SU-DHL-6 (cell line): ENCODE measurements around the gene FKBP11.

ENCODE experiments used
- H2AFZ ChIP-seq: fragments of 200-600 bp; sonication (generic); 2 replicates; pipeline ENCODE4 v1.6.1; 2014; ENCODE audit warnings: low read depth, mild to moderate bottlenecking, moderate library complexity, mixed read lengths, antibody characterized with exemption, low read length; ENCODE audit not compliant: severe bottlenecking
- H3F3A ChIP-seq: fragments of 200-600 bp; shearing (Covaris generic); 2 replicates; pipeline ENCODE4 v1.6.0; 2016; ENCODE audit warnings: antibody characterized with exemption, mild to moderate bottlenecking; ENCODE audit not compliant: insufficient read depth
- H3K27ac ChIP-seq: fragments of 200-600 bp; sonication (generic); 2 replicates; pipeline ENCODE4 v1.5.1; 2016; ENCODE audit warnings: low read depth, mild to moderate bottlenecking, low read length, moderate library complexity, mixed read lengths
- H3K27me3 ChIP-seq: fragments of 200-600 bp; sonication (generic), shearing (Covaris generic); 2 replicates; pipeline ENCODE4 v1.6.0; 2014; ENCODE audit warnings: mild to moderate bottlenecking, low read length
- H3K36me3 ChIP-seq: fragments of 200-600 bp; sonication (generic); 2 replicates; pipeline ENCODE4 v1.6.1; 2014; ENCODE audit warnings: mild to moderate bottlenecking, low read length, mixed read lengths
- H3K4me2 ChIP-seq: fragments of 300-600, 200-600 bp; shearing (Covaris generic), sonication (generic); 2 replicates; pipeline ENCODE4 v1.6.0; 2014; ENCODE audit warnings: low read length, low read depth, mild to moderate bottlenecking; ENCODE audit not compliant: poor library complexity, severe bottlenecking
- H3K4me3 ChIP-seq: fragments of 200-600 bp; sonication (generic); 2 replicates; pipeline ENCODE4 v1.5.1; 2014; ENCODE audit warnings: antibody characterized with exemption, low read length, mild to moderate bottlenecking, mixed read lengths; ENCODE audit not compliant: insufficient read depth, poor library complexity, severe bottlenecking
- H3K79me2 ChIP-seq: fragments of 200-600 bp; sonication (generic); 2 replicates; pipeline ENCODE4 v1.6.1; 2014; ENCODE audit warnings: mild to moderate bottlenecking, low read length, moderate library complexity; ENCODE audit not compliant: insufficient read depth
- H3K9ac ChIP-seq: fragments of 200-600 bp; sonication (generic); 2 replicates; pipeline ENCODE4 v1.7.0; 2014; ENCODE audit warnings: mild to moderate bottlenecking, low read length
- H3K9me2 ChIP-seq: fragments of 200-600 bp; sonication (generic); replicated peaks from 2 replicates; pipeline ENCODE4 v1.6.1; 2014; ENCODE audit warnings: low read length; ENCODE audit not compliant: insufficient read depth
- H3K9me3 ChIP-seq: fragments of 200-600 bp; sonication (generic); 2 replicates; pipeline ENCODE4 v1.6.1; 2014; ENCODE audit warnings: low read length, mixed read lengths; ENCODE audit not compliant: insufficient read depth
- H4K20me1 ChIP-seq: fragments of 200-600 bp; sonication (generic); 2 replicates; pipeline ENCODE4 v1.6.1; 2014; ENCODE audit warnings: low read depth, mild to moderate bottlenecking, antibody characterized with exemption, low read length, moderate library complexity, mixed read lengths
- EZH2phosphoT487 ChIP-seq: fragments of 200-600 bp; sonication (generic), shearing (Covaris generic); conservative IDR thresholded peaks from 2 replicates; pipeline ENCODE4 v1.6.1; 2018; ENCODE audit warnings: mild to moderate bottlenecking, antibody characterized with exemption, low read length, moderate library complexity, mixed read lengths
- TF ChIP-seq, protein P1 (sequence below): fragments of 200-600 bp; sonication (generic); IDR thresholded peaks from one replicate; pipeline ENCODE4 v1.5.1; 2017; ENCODE audit warnings: antibody characterized with exemption, mild to moderate bottlenecking, low read length, moderate library complexity; ENCODE audit not compliant: insufficient read depth, poor library complexity, severe bottlenecking

FKBP11 gene

DNA sequence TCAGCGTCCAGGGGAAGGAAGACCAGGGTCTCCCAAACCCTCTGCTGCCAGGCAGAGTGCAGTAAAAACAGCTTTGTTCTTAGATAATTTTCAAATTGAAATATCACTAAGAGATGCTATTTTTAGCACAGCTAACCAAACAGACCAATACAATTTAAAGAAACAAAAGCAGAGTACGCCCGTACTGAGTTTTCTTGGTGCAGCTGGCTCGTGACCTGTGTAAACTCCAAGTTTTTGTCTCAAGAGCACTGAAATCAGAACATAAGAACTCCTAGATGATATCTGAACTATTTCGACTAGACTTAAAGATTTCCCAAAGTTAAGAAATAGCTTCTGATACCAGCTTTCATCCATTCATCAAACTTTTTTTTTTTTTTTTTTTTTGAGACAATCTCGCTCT, 21.7 kb upstream of the FKBP11 start:
- Histone ChIP-seq H3K9ac (no peak overlapping the region), H3K36me3 (no peaks in the 10 kb centered on the region), H3K4me3 (no peak overlapping the region), H3K27me3 (no peaks in the 10 kb centered on the region), H4K20me1 (no peaks in the 10 kb centered on the region), H3K9me2 (no peaks in the 10 kb centered on the region), H3F3A (no peaks in the 10 kb centered on the region), H3K9me3 (no peaks in the 10 kb centered on the region), H3K4me2 (no peak overlapping the region), H3K79me2 (peaks cover 41% of the 10 kb centered on the region), H2AFZ (no peak overlapping the region), H3K27ac (no peak overlapping the region)
- TF ChIP-seq EZH2phosphoT487, result no peak
- TF ChIP-seq, protein P1, sequence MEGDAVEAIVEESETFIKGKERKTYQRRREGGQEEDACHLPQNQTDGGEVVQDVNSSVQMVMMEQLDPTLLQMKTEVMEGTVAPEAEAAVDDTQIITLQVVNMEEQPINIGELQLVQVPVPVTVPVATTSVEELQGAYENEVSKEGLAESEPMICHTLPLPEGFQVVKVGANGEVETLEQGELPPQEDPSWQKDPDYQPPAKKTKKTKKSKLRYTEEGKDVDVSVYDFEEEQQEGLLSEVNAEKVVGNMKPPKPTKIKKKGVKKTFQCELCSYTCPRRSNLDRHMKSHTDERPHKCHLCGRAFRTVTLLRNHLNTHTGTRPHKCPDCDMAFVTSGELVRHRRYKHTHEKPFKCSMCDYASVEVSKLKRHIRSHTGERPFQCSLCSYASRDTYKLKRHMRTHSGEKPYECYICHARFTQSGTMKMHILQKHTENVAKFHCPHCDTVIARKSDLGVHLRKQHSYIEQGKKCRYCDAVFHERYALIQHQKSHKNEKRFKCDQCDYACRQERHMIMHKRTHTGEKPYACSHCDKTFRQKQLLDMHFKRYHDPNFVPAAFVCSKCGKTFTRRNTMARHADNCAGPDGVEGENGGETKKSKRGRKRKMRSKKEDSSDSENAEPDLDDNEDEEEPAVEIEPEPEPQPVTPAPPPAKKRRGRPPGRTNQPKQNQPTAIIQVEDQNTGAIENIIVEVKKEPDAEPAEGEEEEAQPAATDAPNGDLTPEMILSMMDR, result no peak

DNA sequence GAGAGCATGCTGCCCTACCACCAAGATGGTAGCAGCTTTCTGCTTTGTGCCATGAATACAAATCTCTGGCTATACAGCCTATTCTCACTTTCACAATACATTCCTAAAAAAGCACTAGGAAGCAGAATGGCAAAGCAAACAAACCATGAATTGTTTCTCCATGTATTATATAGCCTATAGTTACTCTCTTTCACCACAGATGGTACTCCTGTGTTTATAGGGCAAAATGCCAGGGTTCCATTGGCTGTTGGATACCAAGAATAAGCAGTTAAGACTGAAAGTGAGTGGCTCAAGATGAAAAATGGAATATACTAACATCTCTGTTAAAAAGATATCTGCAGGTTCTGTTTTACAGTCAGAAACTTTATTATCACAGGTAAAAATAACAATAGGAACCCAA, 20.9 kb upstream of the FKBP11 start:
- no peaks in the 10 kb centered on the region for H3K27me3 ChIP-seq
- no peak overlapping the region for H3K4me3 ChIP-seq
- H3K79me2 ChIP-seq, result peaks cover 41% of the 10 kb centered on the region
- no peaks in the 10 kb centered on the region for H3F3A ChIP-seq
- no peak overlapping the region for H3K9ac ChIP-seq
- H3K4me2 ChIP-seq, result no peak overlapping the region
- H3K9me3 ChIP-seq, result no peaks in the 10 kb centered on the region
- no peak overlapping the region for H3K27ac ChIP-seq
- no peaks in the 10 kb centered on the region for H3K36me3 ChIP-seq
- no peaks in the 10 kb centered on the region for H3K9me2 ChIP-seq
- no peak overlapping the region for H2AFZ ChIP-seq
- no peaks in the 10 kb centered on the region for H4K20me1 ChIP-seq
- TF ChIP-seq, protein P1, result no peak
- TF ChIP-seq EZH2phosphoT487, result no peak

DNA sequence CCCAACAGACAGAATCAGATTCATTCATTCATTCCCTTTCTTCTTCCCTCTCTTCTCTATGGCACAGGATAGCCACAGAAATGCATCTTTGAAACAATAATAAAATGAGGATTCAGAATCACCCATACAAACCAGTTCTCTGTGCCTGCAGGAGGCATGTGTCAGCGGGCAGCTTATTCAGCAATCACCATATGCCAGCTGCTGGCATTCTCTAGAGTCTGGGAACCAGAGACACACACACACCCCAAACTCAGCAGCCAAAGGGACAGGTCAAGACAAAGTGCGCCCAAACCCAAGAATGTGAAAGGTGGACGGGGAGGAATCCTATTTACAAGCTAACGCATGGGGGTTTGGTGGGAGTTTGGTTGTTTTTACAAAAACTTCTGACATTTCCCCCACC, 17.9 kb upstream of the FKBP11 start:
- Histone ChIP-seq H3F3A (no peaks in the 10 kb centered on the region), H3K4me2 (no peak overlapping the region), H3K27me3 (no peaks in the 10 kb centered on the region), H3K4me3 (no peak overlapping the region), H4K20me1 (no peaks in the 10 kb centered on the region), H2AFZ (no peak overlapping the region), H3K36me3 (no peaks in the 10 kb centered on the region), H3K79me2 (peaks cover 28% of the 10 kb centered on the region), H3K27ac (no peak overlapping the region), H3K9ac (no peak overlapping the region), H3K9me2 (no peaks in the 10 kb centered on the region), H3K9me3 (no peaks in the 10 kb centered on the region)
- TF ChIP-seq, protein P1, result no peak
- no peak for TF ChIP-seq EZH2phosphoT487

DNA sequence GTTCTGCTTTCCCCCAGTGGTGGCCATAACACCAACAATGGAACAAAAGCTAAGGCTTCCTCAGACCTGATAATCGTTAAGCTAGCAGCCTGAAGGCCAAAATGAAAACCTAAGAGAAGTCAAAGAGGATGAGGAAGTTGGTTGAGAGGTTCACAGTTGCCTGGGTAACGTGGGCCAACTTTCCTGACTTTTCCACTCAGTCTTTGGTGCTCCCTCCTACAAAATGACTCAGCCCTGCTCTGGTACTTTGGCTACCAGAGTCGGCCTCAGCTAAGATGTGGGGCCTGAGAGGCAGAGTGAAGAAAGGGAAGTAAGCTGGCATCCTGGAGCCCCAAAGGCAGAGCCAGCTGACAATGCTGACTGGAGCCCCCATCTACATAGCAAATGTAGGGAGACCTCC, 14.9 kb upstream of the FKBP11 start:
- Histone ChIP-seq H3K79me2 (peaks cover 10% of the 10 kb centered on the region; the same call in 1 of the 2 replicates), H3F3A (no peaks in the 10 kb centered on the region), H3K9me3 (no peaks in the 10 kb centered on the region), H2AFZ (no peak overlapping the region), H3K36me3 (no peaks in the 10 kb centered on the region), H3K9ac (no peak overlapping the region), H3K27me3 (no peaks in the 10 kb centered on the region), H4K20me1 (no peaks in the 10 kb centered on the region), H3K27ac (no peak overlapping the region), H3K4me2 (no peak overlapping the region), H3K4me3 (no peak overlapping the region), H3K9me2 (no peaks in the 10 kb centered on the region)
- no peak for TF ChIP-seq EZH2phosphoT487
- TF ChIP-seq, protein P1, result no peak
